Effector CD4-positive, alpha-beta T cell (primary cell): ENCODE results near the gene XRCC3.
"Not testable (repeated sequence)": the region's sequence is repeated elsewhere in the genome, so short reads cannot be mapped to it uniquely, and the experiment has no call there.

Source experiments
- DNase-seq: peaks from one replicate; pipeline ENCODE4 v3.0.0-alpha.2; 2020

Gene XRCC3

DNA sequence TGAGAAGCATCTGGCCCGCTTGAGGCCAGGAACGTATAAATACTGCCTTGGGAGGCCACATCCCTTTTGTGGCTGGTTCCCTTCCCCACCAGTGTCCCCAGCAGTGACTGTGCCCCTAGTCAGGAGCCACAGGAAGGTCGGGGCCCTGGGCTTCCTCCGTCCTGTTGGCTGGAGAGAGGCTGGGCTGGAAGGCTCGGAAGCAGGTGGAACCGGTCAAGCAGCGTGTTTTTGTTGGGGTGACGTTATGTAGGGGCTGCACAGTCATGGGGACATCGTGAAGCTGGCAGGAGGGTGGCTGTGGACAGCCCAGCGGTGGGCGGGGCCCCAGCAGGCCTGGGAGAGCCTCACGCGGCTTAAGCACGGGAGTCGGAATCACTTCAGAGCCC lies 10.1 kb downstream of the XRCC3 start:
- no peak for DNase-seq

DNA sequence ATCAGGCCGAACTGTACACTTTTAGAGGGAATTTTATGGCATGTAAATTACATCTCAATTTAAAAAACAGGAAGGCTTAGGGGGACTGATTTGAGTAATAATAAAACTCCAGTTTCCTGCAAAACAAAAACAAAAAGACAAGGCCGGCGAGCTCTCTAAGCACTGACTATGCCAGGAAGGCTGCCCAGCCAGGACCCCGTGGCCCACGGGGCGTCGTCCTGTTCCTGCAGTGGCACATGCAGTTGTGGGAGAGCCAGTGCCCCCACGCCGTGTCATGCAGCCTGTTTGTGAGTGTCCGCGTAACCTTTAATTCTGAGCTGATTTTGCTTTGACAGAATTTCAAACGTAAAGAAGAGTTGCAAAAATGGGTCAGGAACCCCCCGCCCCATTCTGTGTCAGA lies 10.5 kb downstream of the XRCC3 start:
- DNase-seq, result no peak

DNA sequence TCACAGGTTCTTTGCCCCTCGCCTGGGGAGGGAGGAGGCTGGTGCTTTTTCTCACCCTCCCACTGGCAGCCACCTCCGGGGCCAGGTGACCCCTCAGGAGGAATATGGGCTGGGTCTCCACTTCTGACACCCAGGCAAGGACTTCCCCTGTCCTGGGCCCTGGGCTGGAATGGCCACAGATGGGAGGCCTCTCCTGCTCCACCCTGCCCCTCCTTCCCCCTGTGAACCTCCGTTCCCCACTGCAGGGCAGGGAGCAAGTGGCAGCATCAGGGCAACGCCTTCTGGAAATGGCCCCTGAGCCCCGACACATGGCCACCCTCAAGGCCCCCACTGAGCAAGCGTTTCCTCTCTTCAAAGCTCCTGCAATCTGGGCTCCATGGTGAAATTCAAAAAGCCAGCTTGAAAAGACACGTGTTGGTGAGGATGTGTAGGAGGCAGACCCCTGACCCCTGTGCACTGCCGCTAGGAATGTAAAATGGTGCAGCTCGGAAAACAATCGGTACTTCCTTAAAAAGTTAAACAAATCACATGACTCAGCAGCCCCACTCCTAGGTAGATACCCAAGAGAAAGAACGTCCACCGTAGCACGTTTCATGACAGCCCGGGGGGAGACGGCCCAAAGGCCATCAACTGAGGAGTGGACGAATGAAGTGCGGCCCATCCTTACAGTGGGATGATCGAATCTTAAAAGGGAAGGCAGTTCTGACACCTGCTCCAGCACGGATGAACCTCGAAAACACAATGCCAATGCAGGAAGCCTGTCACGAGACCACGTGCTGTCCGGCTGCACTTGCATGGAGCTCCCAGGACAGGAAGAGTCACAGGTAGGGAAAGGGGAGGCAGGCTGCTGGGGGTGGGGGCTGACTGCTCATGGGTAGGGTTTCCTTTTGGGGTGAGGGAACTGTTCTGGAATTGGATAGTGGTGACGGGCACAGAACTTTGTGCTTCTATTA lies 11.5 kb downstream of the XRCC3 start:
- no peak for DNase-seq

DNA sequence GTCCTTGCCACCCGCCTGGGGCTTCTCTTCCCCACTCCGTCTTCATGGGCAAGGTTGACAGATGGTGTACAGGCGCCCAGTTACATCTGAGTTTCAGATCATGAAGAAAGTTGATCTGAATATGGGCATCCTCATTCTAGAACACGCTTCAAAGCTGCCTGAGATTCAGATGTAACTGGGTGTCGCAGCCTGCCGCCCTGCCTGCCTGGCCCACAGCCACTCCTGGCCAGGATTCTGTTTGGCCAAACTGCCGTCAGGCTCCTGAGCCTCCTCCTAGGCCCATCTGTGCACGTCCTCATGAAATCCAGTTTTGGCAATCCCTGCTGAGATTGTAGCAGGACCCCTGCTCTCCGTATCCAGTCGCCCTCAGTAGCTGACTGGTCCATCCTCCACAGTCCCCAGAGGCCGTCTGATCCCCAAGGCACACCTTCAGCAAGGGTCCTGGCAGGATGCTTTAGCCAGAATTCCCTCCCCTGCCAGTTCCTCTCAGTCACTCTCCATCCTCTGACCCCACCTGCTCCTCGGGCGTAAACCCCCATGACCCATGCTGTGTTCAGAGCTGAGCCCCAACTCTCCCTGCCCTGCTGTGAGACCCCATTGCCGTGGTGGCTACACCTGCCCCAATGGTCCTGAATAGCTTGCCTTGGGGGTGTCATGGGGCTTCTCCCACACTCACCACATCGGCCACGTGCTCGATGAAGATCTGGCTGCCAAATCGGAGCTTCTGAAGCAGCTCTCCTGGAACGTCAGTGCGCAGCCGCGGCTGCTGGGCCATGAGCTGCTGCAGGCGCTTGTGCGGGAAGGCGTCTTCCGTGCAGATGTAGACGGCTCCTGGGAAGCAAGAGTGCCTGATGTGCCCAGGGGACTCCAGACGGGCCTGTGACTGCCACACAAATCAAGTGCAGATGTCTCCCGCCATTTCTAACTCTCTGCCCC lies 12.5 kb downstream of the XRCC3 start:
- DNase-seq, result no peak

DNA sequence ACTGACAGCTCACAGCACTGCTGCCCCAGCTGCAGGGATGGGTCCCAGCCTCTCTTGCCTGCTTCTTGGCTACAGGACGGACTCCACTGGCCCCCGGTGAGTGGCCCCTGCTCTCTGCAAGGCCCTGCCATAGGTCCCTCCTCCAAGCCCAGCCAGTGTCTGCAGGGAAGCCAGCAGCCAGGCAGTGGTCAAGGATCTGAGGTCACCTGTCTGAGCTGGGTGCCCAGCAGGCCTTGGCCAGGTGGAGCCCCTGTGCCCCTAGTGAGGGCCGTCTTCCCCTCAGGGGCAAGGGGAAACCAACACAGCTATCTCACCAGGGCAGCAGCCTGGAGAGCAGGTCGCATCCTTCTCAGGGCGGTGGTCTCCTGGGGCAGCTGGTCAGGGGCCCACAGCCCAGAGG lies 13.2 kb downstream of the XRCC3 start:
- DNase-seq, result no peak

DNA sequence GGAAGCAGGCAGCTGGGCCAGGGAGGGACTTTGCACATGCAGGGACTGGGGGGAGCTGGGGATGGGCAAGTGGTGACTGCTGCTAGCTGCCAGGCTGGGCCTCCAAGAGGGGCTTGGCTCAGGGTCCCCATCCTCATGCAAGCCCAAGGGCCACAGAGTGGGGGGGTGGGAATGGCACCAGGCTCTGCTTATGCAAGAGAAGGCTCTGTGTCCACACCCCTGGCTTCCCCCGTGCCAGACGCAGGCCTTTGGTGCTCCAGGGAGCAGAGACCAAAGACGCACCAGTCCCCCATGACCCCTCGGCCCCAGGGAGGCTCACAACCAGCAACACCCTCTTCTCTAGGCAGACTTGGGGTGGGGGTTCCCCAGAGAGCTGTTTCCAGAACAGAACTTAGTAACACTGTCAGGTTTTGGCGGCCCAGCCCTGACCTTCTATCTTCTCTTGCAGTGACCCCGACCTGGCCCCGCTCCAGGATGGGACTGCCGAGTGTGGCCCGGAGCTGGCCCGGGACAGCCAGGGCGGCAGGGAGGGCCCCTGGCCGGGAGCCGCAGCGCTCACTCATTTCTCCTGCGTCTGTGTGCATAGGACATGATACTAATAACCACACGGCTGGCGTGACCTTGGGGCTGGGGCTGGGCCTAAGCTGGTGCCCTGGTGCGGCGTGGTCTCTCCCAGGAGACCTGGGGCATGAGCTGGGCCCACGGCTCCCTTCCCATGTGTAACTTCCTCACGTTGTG lies 14.3 kb downstream of the XRCC3 start:
- no peak for DNase-seq

DNA sequence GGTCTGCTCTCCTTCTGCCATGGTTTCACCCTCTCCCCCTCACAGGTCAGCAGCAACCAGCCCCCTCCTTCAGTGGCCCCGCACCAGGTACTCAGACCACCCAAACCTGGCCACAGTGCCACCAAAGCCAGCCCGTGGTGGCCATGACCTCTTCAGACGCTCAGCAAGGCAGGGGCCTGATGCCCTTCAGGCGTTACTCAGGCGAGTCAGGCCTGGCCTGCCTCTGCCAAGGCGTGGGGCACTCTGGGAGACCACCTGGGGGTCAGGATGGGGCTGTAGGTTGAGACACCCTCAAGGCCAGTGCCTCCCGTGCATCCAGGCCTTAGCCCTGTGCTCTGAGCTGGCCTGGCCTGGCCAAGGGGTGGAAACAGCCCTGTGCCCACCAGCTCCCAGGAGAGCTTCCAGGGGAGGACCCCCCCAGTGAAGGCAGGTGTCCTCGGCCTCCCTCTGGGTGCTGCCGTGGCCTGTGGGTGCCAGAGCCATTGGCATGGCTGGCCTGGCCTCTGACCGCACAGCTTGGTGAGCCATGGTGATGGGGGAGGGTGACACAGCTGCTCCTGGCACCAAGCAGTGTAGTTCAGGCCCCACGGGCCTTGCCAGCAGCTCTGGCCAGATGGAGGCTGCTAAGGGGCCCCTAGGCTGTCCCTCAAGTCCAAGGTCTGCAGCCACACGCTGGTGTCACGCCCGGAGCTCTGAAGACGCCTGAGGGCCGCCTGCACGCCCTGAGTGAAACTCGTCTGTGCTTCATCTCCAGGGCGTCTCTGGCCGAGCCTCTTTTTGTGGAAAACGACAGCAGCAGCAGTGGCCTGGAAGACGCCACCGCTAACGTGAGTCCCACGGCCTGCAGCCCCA lies 15.1 kb downstream of the XRCC3 start:
- DNase-seq, result no peak

DNA sequence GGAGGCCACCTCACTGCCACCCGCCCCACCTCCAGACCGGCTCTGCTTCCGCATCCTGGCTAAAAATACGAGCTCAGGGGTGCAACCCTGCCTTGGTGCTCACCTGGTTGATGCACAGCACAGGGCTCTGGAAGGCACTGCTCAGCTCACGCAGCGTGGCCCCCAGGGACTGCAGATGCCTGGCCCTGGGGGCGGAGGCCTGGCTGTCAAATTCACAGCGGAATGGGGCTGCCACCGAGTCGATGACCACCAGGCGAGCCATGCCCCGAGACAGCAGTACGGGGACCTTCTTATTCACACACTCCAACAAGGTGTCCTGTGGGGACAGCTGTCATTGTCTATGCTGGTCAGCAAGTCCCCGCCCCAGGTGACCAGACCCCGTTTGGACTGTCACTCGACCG lies 16.0 kb downstream of the XRCC3 start:
- DNase-seq, result no peak

DNA sequence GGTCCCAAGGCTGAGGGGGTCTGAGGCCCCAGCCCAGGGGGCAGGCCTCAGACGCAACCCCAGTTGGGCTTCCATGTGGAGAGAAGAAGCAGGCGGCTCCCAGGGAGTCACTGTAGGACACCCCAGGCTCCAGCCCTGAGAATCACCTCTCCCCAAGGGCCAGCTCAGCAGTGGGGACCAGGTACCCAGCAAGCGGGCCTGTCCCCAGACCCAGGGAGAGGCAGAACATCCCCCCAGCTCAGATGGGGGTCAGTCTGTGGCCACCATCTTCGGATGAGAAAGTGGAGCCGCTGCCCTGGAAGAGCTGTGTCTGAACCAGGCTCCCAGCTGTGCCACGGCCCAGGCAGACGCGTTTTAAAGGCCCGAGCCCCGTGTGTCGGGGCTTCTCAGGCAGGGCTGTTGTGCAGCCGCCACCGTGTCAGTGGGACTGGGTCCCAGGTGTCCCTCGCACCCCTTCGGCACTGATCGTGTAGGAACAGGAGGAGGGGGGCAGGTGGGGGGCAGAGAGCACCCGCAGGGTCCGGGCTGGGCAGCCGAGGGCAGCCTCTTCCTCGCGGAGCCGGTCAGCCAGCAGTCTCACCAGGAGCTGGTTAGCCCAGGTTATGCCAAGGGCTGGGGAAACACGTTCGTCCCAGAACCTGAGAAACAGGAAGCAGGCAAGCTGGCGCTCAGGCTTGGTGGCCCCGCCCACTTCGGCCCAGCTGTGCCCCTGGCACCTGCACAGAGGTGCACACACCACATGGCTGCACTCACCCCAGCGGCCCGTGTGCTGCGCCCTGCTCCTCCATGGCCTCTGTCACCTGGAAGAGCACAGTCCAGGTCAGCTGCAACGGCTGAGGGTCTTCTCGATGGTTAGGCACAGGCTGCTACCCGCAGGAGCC lies 16.6 kb downstream of the XRCC3 start:
- DNase-seq, result no peak

DNA sequence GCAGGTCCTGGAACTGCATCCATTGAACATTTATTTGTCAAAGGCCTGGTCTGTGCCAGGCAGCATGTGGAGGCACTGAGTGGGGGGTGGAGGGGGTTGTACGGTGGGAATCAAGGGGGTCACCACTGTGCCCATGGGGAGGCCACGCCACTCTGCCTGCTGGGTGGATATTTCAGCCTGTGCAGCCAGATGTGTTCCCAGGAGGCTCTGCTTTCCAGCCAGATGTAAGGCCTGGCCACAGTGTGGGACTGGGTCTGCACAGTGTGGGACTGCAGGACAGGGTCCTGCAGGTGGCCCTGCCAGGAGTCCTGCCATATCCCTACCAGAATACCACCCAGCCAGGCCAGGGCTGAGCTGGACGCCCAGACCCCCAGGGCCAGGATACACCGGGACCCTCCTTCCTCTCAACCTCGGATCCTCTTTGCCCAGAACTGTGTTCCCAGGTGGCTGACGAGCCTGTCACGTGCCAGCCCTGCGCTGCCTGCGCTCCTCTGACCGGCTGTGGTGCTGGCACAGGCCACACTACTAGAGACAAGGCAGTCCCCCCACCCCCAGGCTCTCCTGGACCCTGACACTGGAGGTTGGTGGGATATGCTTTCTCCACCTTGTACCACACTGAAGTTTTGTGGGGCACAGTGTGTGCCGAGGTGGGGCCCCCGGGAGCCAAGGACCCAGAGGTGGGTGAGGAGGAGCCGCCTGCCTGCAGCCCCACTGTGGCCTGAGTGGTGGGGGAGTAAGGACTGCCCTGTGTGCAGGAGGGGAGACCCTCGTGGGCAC lies 17.5 kb downstream of the XRCC3 start:
- DNase-seq, result no peak

DNA sequence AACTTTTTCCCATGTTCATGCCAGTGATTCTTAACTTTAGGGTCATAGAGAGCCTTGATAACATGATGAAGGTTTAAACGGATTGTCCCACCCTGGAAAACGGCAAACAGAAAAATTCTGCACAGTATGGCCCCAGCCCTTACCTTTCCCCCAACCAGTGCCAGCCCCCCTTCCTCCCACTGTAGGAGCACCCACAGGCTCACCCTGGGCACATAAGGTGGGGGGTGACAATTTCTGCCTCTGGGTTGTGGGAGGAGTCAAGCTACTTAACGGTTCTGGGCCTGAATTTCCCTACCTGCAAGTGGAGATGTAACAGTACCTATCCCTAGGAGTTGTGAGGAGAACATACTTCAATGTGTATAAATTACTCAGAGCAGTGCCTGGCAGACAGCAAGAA lies 18.0 kb downstream of the XRCC3 start:
- DNase-seq, result no peak

DNA sequence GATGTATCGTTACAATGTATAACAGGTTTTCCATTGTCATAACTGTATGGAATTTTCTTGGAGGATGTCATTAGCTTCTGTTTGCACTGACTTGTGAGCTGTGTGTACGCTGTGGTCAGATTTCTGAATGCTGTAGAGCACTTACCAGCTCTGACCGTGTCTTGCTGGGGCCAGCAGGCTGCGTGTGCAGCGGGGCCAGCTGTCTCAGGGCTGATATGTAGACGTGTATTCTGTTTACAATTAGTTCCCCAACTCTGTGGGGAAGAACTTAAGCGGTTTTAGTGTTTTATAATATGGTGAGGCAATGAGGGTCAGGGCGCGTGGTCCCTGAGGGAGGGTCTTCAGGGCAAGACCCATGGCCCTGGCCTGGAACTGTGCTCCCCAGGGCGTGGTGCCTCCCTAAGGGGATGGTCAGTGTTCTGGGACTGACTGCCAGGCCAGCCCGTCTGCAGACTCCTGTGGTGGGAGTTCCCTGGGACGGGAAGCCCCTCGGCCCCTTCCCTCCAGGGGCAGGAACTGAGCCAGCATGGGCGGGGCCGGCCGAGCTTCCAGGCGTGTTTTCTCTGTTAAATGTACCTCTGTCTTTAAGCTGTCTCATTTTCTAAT lies 18.7 kb downstream of the XRCC3 start:
- no peak for DNase-seq

DNA sequence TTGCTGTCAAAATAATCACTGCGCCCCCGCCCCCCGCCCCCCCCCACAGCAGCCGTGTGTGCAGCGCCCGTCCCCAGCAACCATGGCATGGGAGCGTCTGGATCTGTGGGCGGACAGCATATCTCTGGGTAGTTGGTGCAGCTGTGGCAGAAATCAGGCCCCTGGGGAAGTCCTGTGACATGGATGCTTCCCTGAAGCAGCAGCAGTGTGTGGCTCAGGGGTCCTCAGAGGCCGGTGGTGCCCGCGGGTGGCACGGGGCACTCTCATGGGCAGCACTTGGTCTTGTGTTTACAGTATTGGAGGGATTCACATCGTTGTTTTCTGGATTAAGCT lies 19.2 kb downstream of the XRCC3 start:
- DNase-seq, result no peak

DNA sequence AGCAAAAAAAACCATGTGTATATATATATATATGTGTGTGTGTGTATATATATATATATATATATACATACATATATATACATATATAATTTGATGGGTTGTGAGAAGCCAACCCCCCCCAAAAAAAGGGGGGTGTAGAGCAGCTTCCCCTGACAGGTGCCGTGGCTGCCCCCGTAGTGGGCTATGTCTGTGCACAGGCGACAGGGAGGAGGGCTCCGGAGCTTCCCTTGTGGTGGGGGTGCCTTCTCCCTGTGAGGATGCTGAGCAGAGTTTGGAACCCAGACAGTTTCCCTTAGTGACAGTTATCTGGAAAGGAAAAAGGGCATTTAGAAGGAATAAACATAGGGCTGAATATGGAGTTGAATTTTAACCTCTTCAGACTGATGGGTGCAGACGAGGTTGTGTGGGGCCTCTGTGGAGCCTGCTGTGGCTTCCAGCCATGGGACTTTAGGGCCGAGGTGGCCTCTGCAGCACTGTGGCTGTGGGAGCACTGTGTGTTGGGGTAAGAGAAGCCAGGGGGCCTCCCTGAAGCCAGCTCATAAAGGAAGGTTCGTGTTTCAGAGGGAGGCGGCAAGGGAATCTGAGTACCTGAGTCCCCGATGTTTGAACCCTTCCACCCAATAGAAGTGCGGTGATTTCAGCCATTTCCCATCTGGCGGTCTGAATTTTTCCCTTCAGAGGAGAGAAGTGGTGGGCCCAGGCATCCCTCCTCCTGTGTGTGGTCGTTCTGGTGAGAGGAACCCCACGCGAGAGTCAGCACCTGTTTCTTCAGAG lies 19.8 kb downstream of the XRCC3 start:
- no peak for DNase-seq

DNA sequence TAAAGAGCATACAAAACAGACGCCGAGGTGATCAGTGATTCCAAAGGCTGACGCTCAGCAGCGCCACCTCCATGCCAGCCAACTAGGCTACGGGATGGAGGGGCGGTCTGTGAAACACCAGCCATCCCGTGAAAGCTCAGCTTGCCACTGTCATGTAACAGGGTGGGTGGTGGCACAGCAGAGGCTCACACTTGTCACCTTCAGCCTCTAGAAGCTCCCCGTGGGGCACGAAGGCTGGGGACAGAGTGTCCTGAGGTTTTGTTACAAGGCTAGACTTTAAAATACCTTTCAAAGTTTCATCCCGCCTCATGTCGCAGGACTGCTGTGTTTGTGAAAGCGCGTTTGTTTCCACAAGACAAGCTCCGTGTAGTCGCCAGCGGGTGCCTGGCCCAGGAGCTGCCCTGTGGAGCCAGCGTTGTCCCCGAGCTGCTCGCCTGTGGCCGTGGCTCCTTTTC lies 20.7 kb downstream of the XRCC3 start:
- no peak for DNase-seq

DNA sequence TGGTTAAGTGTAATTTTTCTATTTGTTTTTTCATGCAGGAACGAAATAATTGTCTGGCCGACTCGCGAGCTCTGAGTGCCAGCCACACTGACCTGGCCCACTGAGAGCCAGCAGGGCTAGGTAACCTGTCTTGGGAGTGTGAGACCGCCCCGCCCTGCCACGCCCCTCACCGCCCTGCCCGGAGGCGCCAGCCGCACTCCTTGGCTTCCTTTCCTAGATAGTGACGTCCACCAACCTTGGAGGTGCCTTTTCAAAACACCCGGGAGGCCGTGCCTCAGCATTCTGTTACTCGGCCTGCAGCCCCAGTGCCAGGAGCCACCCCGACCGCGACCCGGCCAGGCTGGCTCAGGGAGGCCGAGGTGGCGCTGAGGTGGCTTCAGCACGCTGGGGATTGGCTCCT lies 21.7 kb downstream of the XRCC3 start:
- DNase-seq, result no peak

DNA sequence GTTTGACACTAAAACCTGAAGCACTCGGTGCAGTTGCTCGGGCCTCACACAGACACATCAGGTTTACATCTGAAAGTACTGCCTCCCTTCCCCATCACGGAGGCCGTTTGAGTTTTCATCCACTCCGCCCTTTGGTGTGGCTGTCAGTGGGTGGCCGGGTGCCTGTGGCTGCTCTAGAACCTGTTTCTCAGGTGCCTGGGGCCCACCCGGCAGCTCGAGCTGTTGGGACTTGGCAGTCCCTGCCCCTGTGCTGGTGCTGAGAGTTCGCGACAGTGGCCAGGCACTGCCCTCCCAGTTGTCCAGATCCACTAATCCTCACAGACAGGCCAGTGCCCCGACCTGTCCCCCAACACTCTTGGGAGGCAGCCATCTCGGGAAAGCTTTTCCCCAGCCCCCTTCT lies 22.4 kb downstream of the XRCC3 start:
- no peak for DNase-seq

DNA sequence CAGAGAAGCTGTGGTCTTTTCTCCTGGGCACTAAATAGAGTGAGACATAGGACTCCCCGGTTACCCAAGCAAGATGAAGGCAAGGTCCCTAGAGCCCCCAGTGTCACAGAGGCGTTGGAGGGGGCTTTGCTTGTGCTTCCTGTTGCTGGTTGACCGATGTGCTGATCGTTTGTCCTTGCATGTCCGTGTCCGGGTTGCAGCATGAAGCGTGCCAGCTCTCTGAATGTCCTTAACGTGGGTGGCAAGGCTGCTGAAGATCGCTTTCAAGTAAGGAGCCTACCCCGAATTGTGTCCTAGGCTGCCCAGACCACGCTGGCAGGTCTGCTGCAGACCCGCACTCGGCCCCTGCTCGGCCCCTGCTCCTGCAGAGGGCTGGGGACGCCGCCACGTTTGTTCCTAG lies 23.1 kb downstream of the XRCC3 start:
- DNase-seq, result no peak

DNA sequence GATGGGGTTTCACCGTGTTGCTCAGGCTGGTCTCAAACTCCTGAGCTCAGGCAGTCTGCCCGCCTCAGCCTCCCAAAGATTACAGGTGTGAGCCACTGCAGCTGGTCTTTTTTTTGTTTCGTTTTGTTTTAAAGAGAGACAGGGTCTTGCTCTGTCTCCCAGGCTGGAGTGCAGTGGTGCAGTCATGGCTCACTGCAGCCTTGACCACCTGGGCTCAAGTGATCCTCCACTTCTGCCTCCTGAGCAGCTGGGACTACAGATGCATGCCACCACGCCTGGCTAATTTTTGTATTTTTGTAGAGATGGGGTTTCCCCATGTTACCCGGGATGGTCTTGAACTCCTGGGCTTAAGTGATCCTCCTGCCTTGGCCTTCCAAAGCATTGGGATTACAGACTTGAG lies 23.6 kb downstream of the XRCC3 start:
- not testable (repeated sequence) for DNase-seq
